GM21360 (cell line): ENCODE data around the gene RNU6-9.

Source experiments
- ATAC-seq: cut with Tn5 transposase; IDR thresholded peaks from one replicate; pipeline ENCODE4 v1.9.1; 2021; ENCODE audit warnings: mild to moderate bottlenecking, moderate library complexity; ENCODE audit not compliant: unreplicated experiment

Gene RNU6-9

DNA sequence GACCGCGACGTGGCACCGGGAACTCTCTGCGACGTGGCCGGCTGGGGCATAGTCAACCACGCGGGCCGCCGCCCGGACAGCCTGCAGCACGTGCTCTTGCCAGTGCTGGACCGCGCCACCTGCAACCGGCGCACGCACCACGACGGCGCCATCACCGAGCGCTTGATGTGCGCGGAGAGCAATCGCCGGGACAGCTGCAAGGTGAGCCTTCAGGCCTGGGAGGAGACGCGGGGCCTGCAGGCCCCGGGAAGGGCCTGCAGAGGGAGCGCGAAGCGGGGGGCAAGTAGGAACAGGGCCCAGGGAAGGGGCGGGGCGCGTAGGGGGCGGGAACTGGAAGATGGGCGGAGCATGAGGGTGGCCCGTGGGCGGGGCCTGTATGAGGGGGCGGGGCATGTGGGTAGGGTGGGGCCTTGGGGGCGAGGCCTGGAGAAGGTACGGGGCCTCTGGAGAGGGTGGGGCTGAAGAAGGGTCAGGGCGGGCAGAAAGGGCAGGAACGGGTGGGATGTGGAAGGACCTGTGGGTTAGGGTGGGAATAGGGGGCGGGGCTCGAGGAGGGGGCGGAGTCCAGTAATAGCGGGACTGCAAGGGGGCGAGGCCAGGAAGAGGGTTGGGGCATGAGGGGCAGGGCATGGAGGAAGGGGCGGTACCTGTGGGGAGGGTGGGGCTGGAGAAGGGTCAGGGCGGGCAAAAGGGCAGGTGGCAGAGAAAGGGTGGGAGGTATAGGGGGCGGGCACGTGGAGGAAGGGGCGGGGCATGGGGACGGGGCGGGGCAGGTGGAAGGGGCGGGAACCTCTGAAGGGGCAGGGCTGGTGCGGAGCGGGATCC is 31.3 kb upstream of the RNU6-9 start:
- ATAC-seq, result no peak

DNA sequence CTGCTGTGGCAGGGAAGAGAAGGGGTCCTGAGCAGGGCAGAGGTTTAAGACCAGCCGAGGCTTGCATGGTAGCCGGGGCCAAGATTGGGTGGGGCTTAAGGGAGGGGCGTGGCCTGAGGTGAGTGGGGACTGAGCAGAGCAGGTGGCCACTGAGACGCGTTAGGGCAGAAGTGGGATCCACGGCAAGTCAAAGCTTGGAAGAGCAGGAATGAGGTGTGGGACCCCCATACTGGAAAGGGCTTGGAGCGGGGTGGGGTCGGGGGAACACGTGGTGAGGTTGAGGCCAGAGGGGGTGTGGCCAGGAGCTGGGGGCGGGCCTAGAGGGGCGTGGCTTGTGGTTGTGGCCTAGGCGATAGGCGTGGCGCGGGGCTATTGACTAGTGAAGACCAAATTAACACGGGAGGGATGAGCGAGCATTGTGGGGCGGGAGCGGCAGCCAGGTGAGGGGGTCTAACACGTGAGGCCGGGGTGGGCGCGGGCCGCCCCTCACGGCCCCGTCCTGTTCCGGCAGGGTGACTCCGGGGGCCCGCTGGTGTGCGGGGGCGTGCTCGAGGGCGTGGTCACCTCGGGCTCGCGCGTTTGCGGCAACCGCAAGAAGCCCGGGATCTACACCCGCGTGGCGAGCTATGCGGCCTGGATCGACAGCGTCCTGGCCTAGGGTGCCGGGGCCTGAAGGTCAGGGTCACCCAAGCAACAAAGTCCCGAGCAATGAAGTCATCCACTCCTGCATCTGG is 30.5 kb upstream of the RNU6-9 start:
- ATAC-seq, result no peak

DNA sequence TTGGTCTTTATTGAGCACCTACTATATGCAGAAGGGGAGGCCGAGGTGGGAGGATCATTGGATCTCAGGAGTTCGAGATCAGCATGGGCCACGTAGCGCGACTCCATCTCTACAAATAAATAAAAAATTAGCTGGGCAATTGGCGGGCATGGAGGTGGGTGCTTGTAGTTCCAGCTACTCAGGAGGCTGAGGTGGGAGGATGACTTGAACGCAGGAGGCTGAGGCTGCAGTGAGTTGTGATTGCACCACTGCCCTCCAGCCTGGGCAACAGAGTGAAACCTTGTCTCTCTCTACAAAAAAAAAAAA is 30.0 kb upstream of the RNU6-9 start:
- no peak for ATAC-seq

DNA sequence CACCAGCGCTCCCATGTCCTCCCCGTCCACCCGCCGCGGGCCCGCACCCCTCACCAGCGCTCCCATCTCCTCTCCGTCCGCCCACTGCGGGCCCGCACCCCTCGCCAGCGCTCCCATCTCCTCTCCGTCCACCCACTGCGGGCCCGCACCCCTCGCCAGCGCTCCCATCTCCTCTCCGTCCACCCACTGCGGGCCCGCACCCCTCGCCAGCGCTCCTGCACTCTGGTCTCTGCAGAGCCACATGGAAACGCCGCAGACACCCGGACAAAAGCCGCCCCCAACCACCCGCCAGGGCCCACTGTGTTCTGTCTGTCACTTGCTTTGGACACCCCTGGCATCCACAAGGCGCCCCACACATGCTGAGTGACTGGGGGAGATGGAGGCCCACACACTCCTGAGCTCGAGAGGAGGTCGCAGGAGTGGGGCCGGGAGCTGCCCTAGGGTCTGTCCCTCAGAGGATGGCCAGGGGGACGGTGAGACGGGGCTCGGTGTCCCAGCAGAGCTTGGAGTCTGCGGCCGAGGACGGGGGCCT is 26.4 kb upstream of the RNU6-9 start:
- ATAC-seq, result no peak

DNA sequence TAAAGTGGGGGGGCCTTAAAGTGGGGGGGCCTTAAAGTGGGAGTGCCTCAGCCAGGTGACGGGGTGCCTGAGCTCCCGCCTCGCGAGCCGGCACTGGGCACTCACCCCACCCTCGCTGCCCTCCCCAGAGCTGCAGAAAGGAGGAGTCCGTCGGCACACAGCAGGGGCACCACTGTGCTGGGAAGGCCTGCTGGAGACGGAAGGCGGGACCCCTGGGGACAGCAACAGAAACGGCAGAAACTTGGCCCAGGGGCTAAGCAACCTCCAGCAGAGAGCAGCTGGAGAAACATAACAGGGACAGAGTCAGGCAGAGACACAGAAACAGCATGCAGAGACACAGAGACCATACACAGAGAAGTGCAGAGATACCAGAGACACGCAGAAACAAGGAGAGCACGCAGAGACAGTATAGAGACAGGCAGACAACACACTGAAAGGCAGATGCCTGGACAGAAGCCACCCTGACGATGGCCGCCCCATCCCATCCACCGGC is 25.9 kb upstream of the RNU6-9 start:
- ATAC-seq, result no peak

DNA sequence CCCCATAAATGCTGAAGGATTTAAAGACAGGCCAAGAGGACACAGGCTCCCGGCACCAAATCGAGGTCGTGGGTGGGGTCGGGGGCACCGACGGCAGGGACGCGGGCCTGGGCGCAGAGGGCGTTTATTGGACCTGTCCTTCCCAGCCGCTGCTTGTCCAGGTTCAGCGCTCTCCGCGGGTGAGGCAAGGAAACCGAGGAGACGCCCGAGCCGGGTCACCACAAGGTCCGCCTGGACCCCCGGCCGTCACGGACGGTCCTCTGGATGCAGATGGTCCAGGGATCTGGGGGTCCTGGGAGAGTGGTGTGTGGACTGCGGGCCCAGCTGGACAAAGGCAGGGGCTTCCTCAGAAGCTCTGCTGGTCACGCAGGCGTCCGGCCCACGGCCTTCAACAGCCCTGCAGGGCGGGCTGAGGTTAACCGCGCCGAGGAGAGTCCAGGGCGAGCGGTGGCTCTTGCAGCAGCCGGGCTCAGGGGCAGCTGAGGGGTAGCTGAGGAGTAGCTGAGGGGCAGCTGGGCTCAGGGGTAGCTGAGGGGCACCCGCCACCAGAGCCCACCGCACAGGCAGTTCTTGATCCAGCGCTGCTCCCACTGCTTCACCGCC is 25.3 kb upstream of the RNU6-9 start:
- no peak for ATAC-seq

DNA sequence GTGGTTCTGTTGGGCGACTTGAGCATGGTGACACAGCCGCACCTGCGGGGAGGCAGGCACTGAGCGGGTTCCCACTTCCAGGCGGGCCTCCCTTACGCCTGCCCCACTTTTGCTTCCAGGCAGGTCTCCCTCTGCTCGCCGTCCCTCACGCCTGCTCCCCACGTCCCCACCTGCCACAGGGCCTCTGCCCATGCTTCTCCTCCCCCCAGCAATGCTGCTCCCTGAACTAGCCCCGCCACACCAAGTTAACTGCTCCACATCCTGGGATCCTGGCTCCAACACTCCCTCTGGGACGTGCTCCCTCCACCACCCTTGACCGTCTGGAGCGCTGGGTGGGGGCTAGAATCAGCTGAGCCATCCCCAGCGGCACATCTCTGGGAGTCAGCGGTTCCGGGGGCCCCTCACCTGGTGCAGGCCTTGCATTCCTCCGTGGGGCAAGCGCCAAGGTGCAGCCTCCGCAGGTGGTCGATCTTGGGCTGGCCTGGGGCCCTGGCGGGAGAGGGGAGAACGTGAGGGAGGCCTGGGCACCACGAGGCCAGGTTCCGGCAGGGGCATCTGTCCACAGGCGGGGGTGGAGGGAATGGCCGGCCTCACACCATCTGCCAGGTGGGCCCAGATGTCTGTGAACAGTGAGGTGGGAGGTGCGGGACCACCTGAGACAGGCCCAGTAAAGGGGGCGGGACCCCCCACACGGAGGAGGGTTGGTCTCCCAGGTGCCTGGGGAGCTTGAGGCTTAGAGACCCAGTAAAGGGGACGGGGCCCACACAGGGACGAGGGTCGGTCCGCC is 24.6 kb upstream of the RNU6-9 start:
- no peak for ATAC-seq

DNA sequence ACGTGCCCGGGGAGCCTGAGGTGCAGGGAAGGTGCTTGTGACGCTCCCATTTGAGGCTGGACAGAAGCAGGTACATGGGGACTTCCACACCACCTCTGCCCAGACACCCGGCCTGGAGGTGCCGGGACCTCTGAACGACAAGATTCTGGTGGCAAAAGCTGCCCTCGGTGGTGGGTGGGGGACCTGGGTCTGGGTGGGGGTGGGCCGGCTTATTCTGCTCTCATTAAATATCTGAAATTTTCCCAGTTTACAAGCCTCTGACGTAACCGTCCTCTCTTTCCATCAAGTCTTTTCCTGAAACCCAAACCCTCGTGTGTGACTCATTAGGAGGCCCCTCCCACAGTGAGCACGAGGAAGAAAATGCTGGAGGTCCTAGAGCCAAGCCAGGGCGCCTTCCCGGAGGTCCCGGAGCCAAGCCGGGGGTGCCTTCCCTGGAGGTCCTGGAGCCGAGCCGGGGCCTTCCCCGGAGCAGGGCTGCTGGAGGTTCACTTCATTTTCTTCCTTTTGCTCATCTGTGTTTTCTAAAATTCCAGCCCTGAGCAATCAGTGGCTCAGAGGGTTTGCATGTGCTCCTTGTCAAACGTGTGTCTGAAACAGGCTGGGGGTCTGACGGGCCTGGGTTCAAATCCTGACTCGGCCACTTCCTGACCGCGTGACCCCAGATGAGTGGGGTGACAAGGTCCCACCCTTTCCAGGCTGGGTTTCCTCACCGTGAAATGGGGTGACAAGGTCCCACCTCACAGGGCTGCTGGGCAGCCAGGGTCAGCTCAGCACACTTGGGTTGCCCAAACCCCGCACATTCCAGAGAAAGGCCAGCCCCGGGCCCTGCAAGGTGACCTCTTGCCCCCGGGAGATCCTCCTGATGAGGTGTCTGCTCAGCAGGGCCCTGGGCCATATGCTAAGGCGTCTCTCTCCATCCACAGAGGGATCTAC is 23.8 kb upstream of the RNU6-9 start:
- no peak for ATAC-seq

DNA sequence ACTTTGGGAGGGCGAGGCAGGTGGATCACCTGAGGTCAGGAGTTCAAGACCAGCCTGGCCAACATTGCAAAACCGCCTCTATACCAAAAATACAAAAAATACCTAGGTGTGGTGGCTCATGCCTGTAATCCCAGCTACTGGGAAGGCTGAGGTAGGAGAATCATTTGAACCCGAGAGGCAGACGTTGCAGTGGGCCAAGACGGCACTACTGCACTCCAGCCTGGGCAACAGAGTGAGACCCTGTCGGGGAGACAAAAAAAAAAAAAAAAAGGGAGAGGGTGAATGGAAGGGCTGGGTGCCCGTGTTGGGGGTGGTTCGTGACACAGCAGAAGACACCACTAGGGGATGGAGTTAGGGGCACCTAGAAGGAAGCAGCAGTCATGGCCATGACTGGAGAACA is 23.0 kb upstream of the RNU6-9 start:
- no peak for ATAC-seq

DNA sequence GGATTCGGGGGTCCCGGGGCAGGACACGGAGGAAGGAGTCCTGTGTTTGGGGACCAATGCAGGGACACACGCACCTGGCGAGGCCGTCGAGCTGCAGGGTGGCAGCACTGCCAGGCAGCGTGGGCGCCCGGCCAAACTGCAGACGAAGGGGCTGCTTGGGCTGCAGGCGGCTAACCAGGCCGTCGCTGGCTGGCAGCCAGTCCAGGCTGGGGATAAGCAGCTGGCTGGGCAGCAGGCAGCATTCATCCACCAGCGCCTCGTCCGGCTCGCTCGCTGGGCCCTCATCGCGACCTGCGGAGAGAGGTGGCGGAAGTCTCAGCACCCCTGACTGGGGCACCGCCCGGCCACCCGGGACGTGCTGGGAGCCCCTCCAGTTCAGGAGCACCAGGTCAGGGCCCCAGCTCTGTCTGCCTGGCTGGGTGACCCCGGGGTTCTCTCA is 22.3 kb upstream of the RNU6-9 start:
- ATAC-seq, result no peak

DNA sequence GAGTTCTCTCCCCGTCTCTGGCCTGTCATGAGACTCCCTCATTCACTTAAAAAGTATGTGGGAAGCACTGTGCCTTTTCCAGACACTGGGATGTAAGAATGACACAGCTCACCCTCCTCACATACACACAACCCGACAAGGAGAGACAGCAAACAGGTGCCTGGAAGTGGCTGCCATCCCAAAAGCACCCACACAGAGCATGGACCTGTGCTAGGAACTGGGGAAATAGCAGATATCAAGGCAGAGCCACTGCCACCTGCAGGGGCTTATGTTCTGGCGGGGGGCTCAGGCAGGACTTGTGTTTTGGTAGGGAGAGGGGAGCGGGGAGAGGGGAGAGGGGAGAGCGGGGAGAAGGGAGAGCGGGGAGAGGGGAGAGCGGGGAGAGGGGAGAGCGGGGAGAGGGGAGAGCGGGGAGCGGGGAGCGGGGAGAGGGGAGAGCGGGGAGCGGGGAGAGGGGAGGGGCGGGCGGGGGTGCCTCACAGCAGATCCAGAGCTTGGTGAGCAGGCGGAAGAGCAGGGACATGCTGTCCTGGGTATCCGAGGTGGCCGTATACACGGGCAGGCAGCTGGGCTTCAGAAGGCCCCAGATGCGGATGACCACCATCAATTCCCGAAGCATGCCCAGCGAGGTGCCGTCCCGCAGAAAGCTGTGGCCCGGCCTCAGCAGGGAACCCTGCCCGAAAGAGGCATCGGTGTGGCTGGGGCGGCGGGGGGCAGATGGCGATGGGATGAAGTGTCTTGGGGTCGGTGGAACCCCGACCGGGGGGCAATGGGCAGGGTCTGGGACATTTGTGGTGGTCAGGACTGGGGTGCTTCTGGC is 21.6 kb upstream of the RNU6-9 start:
- ATAC-seq, result no peak

DNA sequence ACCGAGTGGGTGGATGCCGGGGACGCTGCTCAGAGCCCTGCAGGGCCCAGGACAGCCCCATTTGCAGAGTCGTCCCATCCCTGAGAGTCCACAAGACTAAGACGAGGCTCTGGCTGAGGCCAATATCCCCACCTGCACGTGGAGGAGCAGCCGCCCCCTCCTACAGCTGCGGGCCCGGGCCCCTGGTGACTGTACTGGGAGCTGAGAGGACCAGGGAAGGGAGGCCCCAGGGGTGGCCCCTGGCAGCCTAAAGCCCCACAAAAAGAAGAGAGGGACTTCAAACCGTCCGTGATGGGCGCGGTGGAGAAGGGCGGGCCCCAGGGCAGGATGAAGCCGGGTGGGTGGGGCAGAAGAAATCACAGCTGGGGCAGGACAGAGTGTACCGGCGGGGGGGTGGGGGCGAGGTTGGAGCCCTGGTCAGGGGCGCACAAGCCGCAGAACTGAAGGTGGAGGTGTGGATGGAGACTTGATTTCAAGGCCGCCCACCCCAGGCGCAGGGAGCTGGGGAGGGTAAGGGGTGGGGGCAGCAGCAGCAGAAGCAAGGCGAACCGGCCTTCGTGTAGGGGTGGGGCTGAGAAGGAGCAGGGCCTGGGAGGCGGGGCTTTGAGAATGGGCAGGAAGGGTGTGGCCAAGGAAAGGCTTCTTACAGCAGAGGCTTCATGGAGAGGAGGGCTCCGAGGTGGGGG is 20.9 kb upstream of the RNU6-9 start:
- no peak for ATAC-seq

DNA sequence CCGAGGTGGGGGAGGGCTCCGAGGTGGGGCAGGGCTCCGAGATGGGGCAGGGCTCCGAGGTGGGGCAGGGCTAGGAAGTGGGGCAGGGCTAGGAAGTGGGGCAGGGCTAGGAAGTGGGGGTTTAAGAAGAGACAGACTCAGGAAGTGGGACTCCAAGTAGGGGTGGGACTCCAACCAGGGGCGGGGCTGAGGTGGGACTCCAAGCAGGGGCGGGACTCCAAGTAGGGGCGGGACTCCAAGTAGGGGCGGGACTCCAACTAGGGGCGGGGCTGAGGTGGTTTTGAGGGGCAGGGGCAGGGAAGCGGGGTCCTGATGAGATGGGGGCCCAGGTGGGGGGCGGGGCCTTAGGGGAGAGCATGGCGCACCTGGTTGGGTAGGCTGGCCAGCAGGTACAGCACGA is 20.2 kb upstream of the RNU6-9 start:
- ATAC-seq, result no peak

DNA sequence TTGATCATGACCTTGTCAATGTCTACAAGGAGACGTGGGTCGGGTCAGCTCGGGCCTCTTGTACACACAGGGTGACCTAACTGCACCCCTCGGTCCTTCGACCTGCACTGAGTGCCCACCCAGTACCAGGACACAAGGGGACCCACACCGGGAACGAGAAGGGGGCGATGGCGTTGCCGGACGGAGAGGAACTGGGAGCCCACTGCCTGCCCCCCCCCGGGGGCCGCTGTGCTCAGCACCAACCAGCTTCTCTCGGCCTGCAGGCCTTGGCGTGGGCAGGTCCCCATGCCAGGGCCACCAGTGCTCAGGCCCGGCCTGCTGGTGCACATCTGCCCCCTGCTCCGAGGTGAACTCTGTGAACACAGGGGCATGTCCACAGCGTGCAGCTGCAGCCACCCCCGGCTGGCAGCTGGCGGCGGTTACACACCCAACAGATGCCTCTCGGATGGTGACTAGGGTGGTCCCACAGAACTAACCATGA is 19.7 kb upstream of the RNU6-9 start:
- ATAC-seq, result no peak

DNA sequence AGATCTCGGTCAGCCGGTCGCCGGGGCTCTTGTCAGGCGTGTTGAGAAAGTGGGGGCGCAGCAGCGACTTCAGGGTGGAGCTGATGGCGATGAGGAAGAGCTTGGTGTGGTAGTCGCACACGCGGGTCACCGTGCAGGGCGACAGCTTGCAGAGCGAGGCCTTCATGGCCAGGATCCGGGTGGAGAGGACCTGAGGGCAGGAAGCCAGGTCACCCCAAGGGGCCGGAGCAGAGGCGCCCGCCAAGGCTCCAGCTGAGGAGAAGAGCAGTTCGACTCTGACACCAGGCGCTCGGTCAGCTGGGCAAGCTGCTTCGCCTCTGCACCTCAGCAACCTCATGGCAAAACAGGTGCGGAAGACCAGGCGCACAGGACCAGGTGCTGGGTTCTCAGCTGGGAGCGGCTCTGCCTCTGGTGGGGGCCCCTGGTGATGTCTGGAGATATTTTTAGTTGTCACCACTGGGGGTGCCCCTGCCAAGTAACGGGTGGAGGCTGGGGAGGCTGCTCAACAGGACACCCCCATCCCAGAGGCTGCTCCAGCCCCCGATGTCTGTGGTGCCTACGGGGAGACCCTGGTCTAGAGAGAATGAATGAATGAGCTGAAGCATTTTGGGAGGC is 17.9 kb upstream of the RNU6-9 start:
- ATAC-seq, result no peak

DNA sequence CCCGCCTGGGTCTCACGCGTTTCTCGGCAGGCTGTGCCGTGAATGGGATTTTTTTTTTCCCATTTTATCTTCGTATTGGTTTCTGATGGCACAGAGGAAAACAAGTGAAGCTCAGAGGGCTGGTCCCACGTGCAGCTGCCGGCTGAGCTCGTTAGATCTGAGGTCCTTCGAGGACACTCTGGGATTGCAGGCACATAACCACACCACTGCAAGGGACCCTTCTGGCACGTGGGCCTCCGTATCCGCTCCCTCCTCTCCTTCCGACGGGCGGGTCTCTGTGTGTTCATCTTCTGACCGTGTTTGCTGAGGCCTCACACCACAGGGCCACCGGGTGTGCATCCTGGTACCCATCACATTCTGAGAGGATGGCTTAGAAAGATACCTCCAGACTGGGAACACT is 17.2 kb upstream of the RNU6-9 start:
- no peak for ATAC-seq

DNA sequence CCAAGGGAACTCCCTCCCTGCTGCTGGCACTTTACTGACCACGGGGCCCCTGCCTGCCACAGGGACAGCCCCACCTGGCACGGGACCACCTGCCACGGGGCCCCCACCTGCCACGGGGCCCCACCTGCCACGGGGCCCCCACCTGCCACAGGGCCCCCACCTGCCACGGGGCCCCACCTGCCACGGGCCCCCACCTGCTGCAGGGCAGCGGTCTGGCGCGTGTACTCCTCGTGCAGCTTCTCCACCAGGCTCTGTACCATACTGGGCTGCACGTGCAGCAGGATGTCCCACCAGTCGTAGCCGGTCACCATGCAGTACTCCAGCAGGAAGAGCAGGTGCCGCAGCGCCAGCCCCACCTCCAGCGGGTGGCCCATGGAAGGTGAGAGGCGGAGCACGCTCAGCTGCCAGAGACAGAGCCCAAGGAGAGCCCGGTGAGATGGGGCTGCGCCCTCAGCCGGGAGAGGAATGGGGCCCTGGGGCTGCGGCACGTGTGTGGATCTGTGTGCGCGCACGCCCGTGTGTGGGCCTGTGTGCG is 16.4 kb upstream of the RNU6-9 start:
- no peak for ATAC-seq
